Endothelial cell of umbilical vein (primary cell): ENCODE data around the gene SCAF8. TPM values are rescaled to one million over a fixed set of nuclear protein-coding genes. Genes with fewer than 3 reads are reported as not detected.
A peak's percentile ranks its signal among the peaks of the same experiment; 100 is the strongest.

ENCODE experiments used
- BruUV-seq: library from RNA; stranded (reverse); fragments of 400-500 nt; replicated peaks from 2 replicates; lab custom pipeline; 2021; lab: Mats Ljungman, UMichigan
- CTCF ChIA-PET: fragments of 300-600, 350-600 bp; sonication (Branson Sonifier 250); formaldehyde crosslinking; loops from one replicate; lab custom pipeline; 2021; ENCODE audit warnings: antibody characterized with exemption, inconsistent platforms; lab: Charles Lee
- POLR2A ChIA-PET: fragments of 300-600, 350-600 bp; sonication (Branson Sonifier 250); formaldehyde crosslinking; loops from one replicate; lab custom pipeline; 2021; ENCODE audit warnings: antibody characterized with exemption, inconsistent platforms; lab: Charles Lee
- DNase-seq: peaks from one replicate; pipeline ENCODE4 v3.0.0-alpha.2; 2011; ENCODE audit warnings: low read depth, low spot score
- FAIRE-seq: peaks from 2 replicates; lab custom pipeline; 2011; peaks lifted over from hg19 to GRCh38; lab: Jason Lieb, UNC
- H2AFZ ChIP-seq: 2 replicates; pipeline ENCODE4 v1.6.0; 2012; ENCODE audit warnings: low read depth, low read length, control low read depth, inconsistent platforms
- H3K27ac ChIP-seq: 2 replicates; pipeline ENCODE4 v1.5.1; 2011; ENCODE audit warnings: low read depth, mild to moderate bottlenecking, control low read depth, low read length, moderate library complexity; ENCODE audit not compliant: insufficient read depth
- H3K27me3 ChIP-seq, 2 experiments: 2 replicates each; pipeline versions ENCODE4 v1.6.0 to v1.6.1; 2011; ENCODE audit warnings: low read length in 2 of 2, mixed read lengths in 1 of 2; ENCODE audit not compliant: control insufficient read depth in 2 of 2, insufficient read depth in 2 of 2
- H3K36me3 ChIP-seq, 2 experiments: 2 replicates in 1 of 2; 3 replicates in 1 of 2; pipeline ENCODE4 v1.5.1; 2011; ENCODE audit warnings: low read length in 2 of 2, mild to moderate bottlenecking in 1 of 2, moderate library complexity in 1 of 2; ENCODE audit not compliant: control insufficient read depth in 2 of 2, insufficient read depth in 2 of 2; ENCODE audit errors: extremely low read depth in 1 of 2
- H3K4me1 ChIP-seq: 3 replicates; pipeline ENCODE4 v1.5.1; 2011; ENCODE audit warnings: mild to moderate bottlenecking, low read length; ENCODE audit not compliant: control insufficient read depth, insufficient read depth; ENCODE audit errors: extremely low read depth
- H3K4me2 ChIP-seq: 2 replicates; pipeline ENCODE4 v1.6.1; 2011; ENCODE audit warnings: low read length, control low read depth, mixed read lengths; ENCODE audit not compliant: insufficient read depth
- H3K4me3 ChIP-seq, 3 experiments: fragments of 200-600 bp in 1 of 3; sonication (generic), shearing (Covaris generic) in 1 of 3; replicated peaks in 1 of 3; 2 replicates each; pipeline ENCODE4 v1.5.1; 2011 to 2016; ENCODE audit warnings: control low read depth in 3 of 3, low read length in 3 of 3, mild to moderate bottlenecking in 2 of 3, inconsistent platforms in 1 of 3, low read depth in 1 of 3, moderate library complexity in 1 of 3; ENCODE audit not compliant: insufficient read depth in 1 of 3
- H3K79me2 ChIP-seq: 2 replicates; pipeline ENCODE4 v1.6.0; 2012; ENCODE audit warnings: low read length, inconsistent platforms; ENCODE audit not compliant: control insufficient read depth, insufficient read depth
- H3K9ac ChIP-seq: replicated peaks from 2 replicates; pipeline ENCODE3; 2011; ENCODE audit warnings: low read length, control low read depth; ENCODE audit not compliant: insufficient read depth; ENCODE audit errors: extremely low read depth
- H3K9me1 ChIP-seq: replicated peaks from 3 replicates; pipeline ENCODE4 v1.6.0; 2011; ENCODE audit warnings: mild to moderate bottlenecking, low read length; ENCODE audit not compliant: control insufficient read depth, insufficient read depth; ENCODE audit errors: extremely low read depth
- H3K9me3 ChIP-seq: replicated peaks from 2 replicates; pipeline ENCODE4 v1.5.1; 2012; ENCODE audit warnings: low read length, inconsistent platforms; ENCODE audit not compliant: control insufficient read depth, insufficient read depth
- H4K20me1 ChIP-seq: replicated peaks from 2 replicates; pipeline ENCODE3; 2011; ENCODE audit warnings: mild to moderate bottlenecking, low read length; ENCODE audit not compliant: control insufficient read depth, insufficient read depth; ENCODE audit errors: extremely low read depth
- CTCF ChIP-seq, 2 donors: IDR thresholded peaks; 1 replicate in 1 of 2; 2 replicates in 1 of 2; pipeline ENCODE4 v1.5.1; 2011; ENCODE audit warnings: low read length in 2 of 2, mild to moderate bottlenecking in 2 of 2, moderate library complexity in 2 of 2, control low read depth in 1 of 2, inconsistent platforms in 1 of 2, low read depth in 1 of 2; ENCODE audit not compliant: insufficient read depth in 1 of 2; ENCODE audit errors: extremely low read depth in 1 of 2
- EZH2 ChIP-seq: IDR thresholded peaks from 2 replicates; pipeline ENCODE4 v1.6.1; 2012; ENCODE audit warnings: borderline replicate concordance, low read depth, mild to moderate bottlenecking, moderate library complexity, low read length, inconsistent platforms; ENCODE audit not compliant: severe bottlenecking
- GATA2 ChIP-seq: IDR thresholded peaks from 2 replicates; pipeline ENCODE4 v1.7.0; 2011; ENCODE audit warnings: low read depth, mild to moderate bottlenecking, moderate library complexity, mixed read lengths, low read length; ENCODE audit not compliant: insufficient read length, insufficient read depth
- JUN ChIP-seq: IDR thresholded peaks from 2 replicates; pipeline ENCODE4 v1.6.1; 2011; ENCODE audit warnings: borderline replicate concordance, low read depth; ENCODE audit not compliant: insufficient read length, insufficient read depth
- MAX ChIP-seq: IDR thresholded peaks from 2 replicates; pipeline ENCODE4 v1.6.1; 2011; ENCODE audit not compliant: insufficient read depth, insufficient read length
- MYC ChIP-seq: IDR thresholded peaks from one replicate; pipeline ENCODE4 v1.6.1; 2011; ENCODE audit warnings: mild to moderate bottlenecking, low read depth, low read length
- POLR2A ChIP-seq: IDR thresholded peaks from 2 replicates; pipeline ENCODE4 v1.6.1; 2012; ENCODE audit warnings: low read depth, mild to moderate bottlenecking, control low read depth, low read length
- POLR2AphosphoS5 ChIP-seq: IDR thresholded peaks from 2 replicates; pipeline ENCODE4 v1.6.1; 2012; ENCODE audit warnings: low read depth, mild to moderate bottlenecking, control low read depth, low read length, moderate library complexity; ENCODE audit not compliant: insufficient read depth
- dilution Hi-C: fragments of 300-500 bp; cut with MboI; formaldehyde crosslinking; loops from one replicate; pipeline ENCODE4 v1.15.0; 2019; ENCODE audit warnings: low sequenced_read_pairs; ENCODE audit not compliant: extremely low pct_ligation_motif_present
- intact Hi-C: fragments of 100-400 bp; cut with micrococcal nuclease; formaldehyde crosslinking; loops from one replicate; pipeline ENCODE4 v1.10.0; 2022
- polyA plus RNA-seq, 4 experiments: library from polyadenylated mRNA; depleted of rRNA in 3 of 4; stranded (reverse) in 3 of 4; unstranded in 1 of 4; fragments of >200 nt; gene quantifications; 2 replicates each; pipeline versions ENCODE4 v1.2.1 to v1.2.3, GENCODE V29; 2011 to 2012; ENCODE audit warnings: missing spikeins in 1 of 4
- total RNA-seq: library from RNA; stranded (reverse); gene quantifications from 2 replicates; pipeline ENCODE4 v1.2.3, GENCODE V29; 2021

SCAF8 gene
- total and polyA plus RNA-seq, 2 donors (not counting 3 experiments of a cell fraction or from before 2014, with no cell fraction given) = 11.7 to 37.8 TPM

GRCh38 chr6:154852687-154853086, 119.5 kb downstream of the SCAF8 start:
- H3K4me3 ChIP-seq = no peak overlapping the region
- intact Hi-C loops (no loop called here), dilution Hi-C loops (no loop called here)
- H3K27ac ChIP-seq = no peak overlapping the region
- no peak overlapping the region for H3K4me2 ChIP-seq
- POLR2A ChIA-PET = no interaction called here
- peaks cover 8% of the 10 kb centered on the region for H3K4me1 ChIP-seq
- CTCF ChIA-PET = interaction anchor here (1.0 to 2.3 kb wide), 3 partner anchors 9 to 177 kb away, joined by 3 to 9 read pairs (median 5); no protein-coding TSS in a partner anchor
- no peak overlapping the region for H2AFZ ChIP-seq
- no peaks in the 10 kb centered on the region for H4K20me1 ChIP-seq
- H3K9me3 ChIP-seq = no peaks in the 10 kb centered on the region
- H3K27me3 ChIP-seq = no peaks in the 10 kb centered on the region
- no peaks in the 10 kb centered on the region for H3K36me3 ChIP-seq
- no peak overlapping the region for H3K9ac ChIP-seq
- BruUV-seq = no TSS peak
- FAIRE-seq (no peak), DNase-seq (no peak)
- peaks cover 19% of the 10 kb centered on the region for H3K79me2 ChIP-seq
- H3K9me1 ChIP-seq = no peaks in the 10 kb centered on the region
- TF ChIP-seq MAX = no peak
- peak; percentile 22 for TF ChIP-seq GATA2

GRCh38 chr6:154857529-154857928, 124.3 kb downstream of the SCAF8 start:
- no peaks in the 10 kb centered on the region for H3K9me3 ChIP-seq
- FAIRE-seq (no peak), DNase-seq (no peak)
- no peak overlapping the region for H2AFZ ChIP-seq
- H3K27ac ChIP-seq = no peak overlapping the region
- H3K9me1 ChIP-seq = no peaks in the 10 kb centered on the region
- no peak overlapping the region for H3K4me2 ChIP-seq
- no peaks in the 10 kb centered on the region for H4K20me1 ChIP-seq
- intact Hi-C loops = no loop called here
- no peaks in the 10 kb centered on the region for H3K36me3 ChIP-seq
- no peak overlapping the region for H3K9ac ChIP-seq
- dilution Hi-C loops = no loop called here
- H3K4me1 ChIP-seq = peaks cover 3% of the 10 kb centered on the region
- ChIA-PET CTCF (interaction anchor here (1.3 kb wide), 1 partner anchor 11 kb away, joined by 8 read pairs; no protein-coding TSS in a partner anchor), POLR2A (no interaction called here)
- peaks cover 2% of the 10 kb centered on the region for H3K79me2 ChIP-seq
- BruUV-seq = no TSS peak
- no peaks in the 10 kb centered on the region for H3K27me3 ChIP-seq
- TF ChIP-seq MAX = no peak
- TF ChIP-seq POLR2A = no peak
- TF ChIP-seq POLR2AphosphoS5 = no peak
- TF ChIP-seq EZH2 = no peak
- no peak for TF ChIP-seq JUN
- TF ChIP-seq GATA2 = no peak
- no peak for TF ChIP-seq CTCF (IDR thresholded peaks at IDR 0.05; ENCODE audit: extremely low read depth in 1 of 2, insufficient read depth in 1 of 2, low read depth in 1 of 2, low read length in 2 of 2)
- no peak for TF ChIP-seq MYC
- H3K4me3 ChIP-seq = no peak overlapping the region
